ENCODE measurements around the gene ORM1.

- TF ChIP-seq CTCF (IDR thresholded peaks at IDR 0.05; ENCODE audit: low read length) (no peak), EZH2 (IDR thresholded peaks at IDR 0.05; ENCODE audit: borderline replicate concordance, low read length) (no peak)
Observed at GRCh38 chr9:114338187-114338586, 15.3 kb downstream of the ORM1 start.

All from OCI-LY1 (cell line).